H1 (cell line): ENCODE results near the gene IQCM.

Experiments used
- ASH2L ChIP-seq: fragments of 200-600, 300-600 bp; sonication (generic); IDR thresholded peaks from one replicate; pipeline ENCODE4 v1.7.1; 2017; ENCODE audit warnings: low read length
- CTCF ChIP-seq, 3 experiments: IDR thresholded peaks; 1 replicate in 2 of 3; 2 replicates in 1 of 3; pipeline versions ENCODE4 v1.5.1 to v1.6.1; 2011; ENCODE audit warnings: low read length in 3 of 3, mild to moderate bottlenecking in 3 of 3, inconsistent platforms in 2 of 3, low read depth in 1 of 3, moderate library complexity in 1 of 3; ENCODE audit not compliant: insufficient read depth in 1 of 3; ENCODE audit errors: control extremely low read depth in 1 of 3
- EZH2 ChIP-seq: fragments of 200-600 bp; sonication (generic); IDR thresholded peaks from 2 replicates; pipeline ENCODE4 v1.7.1; 2012; ENCODE audit warnings: low read depth, mild to moderate bottlenecking, moderate library complexity, low read length, inconsistent platforms; ENCODE audit not compliant: severe bottlenecking
- GTF2F1 ChIP-seq: IDR thresholded peaks from 2 replicates; pipeline ENCODE4 v1.6.1; 2012; ENCODE audit warnings: low read depth, low read length, improper control_type of control experiment, borderline replicate concordance
- POLR2A ChIP-seq, 2 experiments: IDR thresholded peaks; 1 replicate in 1 of 2; 2 replicates in 1 of 2; pipeline ENCODE4 v1.6.1; 2011; ENCODE audit warnings: low read depth in 2 of 2, low read length in 2 of 2, mild to moderate bottlenecking in 2 of 2; ENCODE audit errors: control extremely low read depth in 1 of 2
- POLR2AphosphoS5 ChIP-seq: IDR thresholded peaks from 2 replicates; pipeline ENCODE4 v1.6.1; 2011; ENCODE audit warnings: low read depth, low read length
- RAD21 ChIP-seq, 2 experiments: IDR thresholded peaks in 1 of 2; conservative IDR thresholded peaks in 1 of 2; 2 replicates each; pipeline ENCODE4 v1.6.1; 2011; ENCODE audit warnings: low read depth in 2 of 2, low read length in 2 of 2, improper control_type of control experiment in 1 of 2, inconsistent platforms in 1 of 2, mild to moderate bottlenecking in 1 of 2, moderate library complexity in 1 of 2
- SIRT6 ChIP-seq: IDR thresholded peaks from one replicate; pipeline ENCODE4 v1.7.1; 2012; ENCODE audit warnings: low read length, inconsistent platforms
- SP1 ChIP-seq: IDR thresholded peaks from 2 replicates; pipeline ENCODE4 v1.6.1; 2011; ENCODE audit warnings: low read depth, low read length
- SP2 ChIP-seq: IDR thresholded peaks from 2 replicates; pipeline ENCODE4 v1.6.1; 2012; ENCODE audit warnings: mild to moderate bottlenecking, low read length, inconsistent platforms
- SRF ChIP-seq: IDR thresholded peaks from 2 replicates; pipeline ENCODE4 v1.6.1; 2011; ENCODE audit warnings: mild to moderate bottlenecking, low read depth, low read length, moderate library complexity
- TAF1 ChIP-seq: IDR thresholded peaks from 2 replicates; pipeline ENCODE4 v1.6.1; 2011; ENCODE audit warnings: mild to moderate bottlenecking, low read depth, low read length
- TF ChIP-seq, protein P1 (sequence below): IDR thresholded peaks from 2 replicates; pipeline ENCODE4 v1.6.1; 2011; ENCODE audit warnings: low read length, improper control_type of control experiment
- TF ChIP-seq, protein P2 (sequence below): IDR thresholded peaks from 2 replicates; pipeline ENCODE4 v1.6.1; 2012; ENCODE audit warnings: inconsistent platforms

DNA sequence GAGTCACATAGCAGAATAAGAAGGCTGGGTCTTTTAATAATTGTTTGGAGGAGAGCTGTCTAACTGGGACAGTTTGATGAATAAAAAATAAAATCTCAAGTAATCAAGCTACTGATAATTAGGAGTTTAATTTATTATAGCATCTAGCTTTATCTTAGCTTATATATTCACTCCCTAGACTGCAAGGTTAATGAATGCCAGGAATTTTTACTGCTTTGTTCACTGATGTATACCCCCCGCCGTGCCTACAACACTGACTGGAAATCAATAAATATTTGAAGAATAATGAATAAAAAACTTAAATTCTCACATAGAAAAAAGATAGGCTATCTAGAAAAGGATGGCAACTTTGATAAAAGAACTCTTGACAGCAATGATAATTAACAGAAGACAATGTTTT is 59.7 kb downstream of the IQCM start:
- TF ChIP-seq, protein P1, sequence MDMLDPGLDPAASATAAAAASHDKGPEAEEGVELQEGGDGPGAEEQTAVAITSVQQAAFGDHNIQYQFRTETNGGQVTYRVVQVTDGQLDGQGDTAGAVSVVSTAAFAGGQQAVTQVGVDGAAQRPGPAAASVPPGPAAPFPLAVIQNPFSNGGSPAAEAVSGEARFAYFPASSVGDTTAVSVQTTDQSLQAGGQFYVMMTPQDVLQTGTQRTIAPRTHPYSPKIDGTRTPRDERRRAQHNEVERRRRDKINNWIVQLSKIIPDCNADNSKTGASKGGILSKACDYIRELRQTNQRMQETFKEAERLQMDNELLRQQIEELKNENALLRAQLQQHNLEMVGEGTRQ: no peak
- TF ChIP-seq CTCF (IDR thresholded peaks at IDR 0.05; ENCODE audit: control extremely low read depth in 1 of 3, insufficient read depth in 1 of 3, low read depth in 1 of 3, low read length in 3 of 3) (no peak), SP1 (no peak), ASH2L (no peak), SIRT6 (no peak), RAD21 (IDR thresholded peaks at IDR 0.05 in 1 of 2, conservative IDR thresholded peaks at IDR 0.05 in 1 of 2; ENCODE audit: low read depth in 2 of 2, low read length in 2 of 2) (no peak), GTF2F1 (no peak), POLR2AphosphoS5 (no peak), POLR2A (IDR thresholded peaks at IDR 0.05; ENCODE audit: control extremely low read depth in 1 of 2, low read depth in 2 of 2, low read length in 2 of 2) (no peak), SP2 (no peak), TAF1 (no peak), SRF (no peak), EZH2 (no peak)
- TF ChIP-seq, protein P2, sequence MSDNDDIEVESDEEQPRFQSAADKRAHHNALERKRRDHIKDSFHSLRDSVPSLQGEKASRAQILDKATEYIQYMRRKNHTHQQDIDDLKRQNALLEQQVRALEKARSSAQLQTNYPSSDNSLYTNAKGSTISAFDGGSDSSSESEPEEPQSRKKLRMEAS: no peak
